SW480 (cell line): ENCODE measurements around the gene BACH1.
A peak's percentile ranks its signal among the peaks of the same experiment; 100 is the strongest.

Source experiments
- DNase-seq: peaks from one replicate; pipeline ENCODE4 v3.0.0-alpha.2; 2016; ENCODE audit warnings: low spot score

BACH1 gene

GRCh38 chr21:29293495-29293894 lies 5.2 kb upstream of the BACH1 start:
- DNase-seq = no peak

DNA sequence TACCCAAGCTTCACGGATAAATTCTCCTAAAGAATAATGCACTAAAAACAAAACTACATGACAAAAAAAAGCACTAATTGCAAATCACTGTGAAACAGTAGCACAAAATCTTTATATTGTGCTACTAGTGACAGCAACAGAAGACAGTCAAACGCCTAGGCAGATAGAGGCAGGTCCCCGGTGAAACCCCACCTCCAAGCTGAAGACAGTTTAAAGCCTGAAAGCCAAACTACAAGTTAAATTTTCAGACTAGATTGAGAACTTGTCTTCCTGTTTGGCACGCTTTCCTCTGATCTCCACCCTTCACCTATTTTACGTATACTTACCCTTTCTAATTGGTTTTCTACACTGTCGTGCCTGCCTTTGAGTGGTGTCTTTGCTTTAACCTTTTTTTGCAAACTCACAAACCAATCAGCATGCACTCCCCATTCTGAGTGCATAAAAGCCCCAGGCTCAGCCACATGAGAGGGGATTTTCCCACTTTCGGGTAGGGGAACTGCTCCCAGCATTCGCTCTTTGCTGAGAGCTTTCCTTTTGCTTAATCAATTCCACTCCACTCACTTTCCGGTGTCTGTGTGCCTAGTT lies 3.6 kb upstream of the BACH1 start:
- no peak for DNase-seq

GRCh38 chr21:29296446-29296845 lies 2.3 kb upstream of the BACH1 start:
- no peak for DNase-seq

DNA sequence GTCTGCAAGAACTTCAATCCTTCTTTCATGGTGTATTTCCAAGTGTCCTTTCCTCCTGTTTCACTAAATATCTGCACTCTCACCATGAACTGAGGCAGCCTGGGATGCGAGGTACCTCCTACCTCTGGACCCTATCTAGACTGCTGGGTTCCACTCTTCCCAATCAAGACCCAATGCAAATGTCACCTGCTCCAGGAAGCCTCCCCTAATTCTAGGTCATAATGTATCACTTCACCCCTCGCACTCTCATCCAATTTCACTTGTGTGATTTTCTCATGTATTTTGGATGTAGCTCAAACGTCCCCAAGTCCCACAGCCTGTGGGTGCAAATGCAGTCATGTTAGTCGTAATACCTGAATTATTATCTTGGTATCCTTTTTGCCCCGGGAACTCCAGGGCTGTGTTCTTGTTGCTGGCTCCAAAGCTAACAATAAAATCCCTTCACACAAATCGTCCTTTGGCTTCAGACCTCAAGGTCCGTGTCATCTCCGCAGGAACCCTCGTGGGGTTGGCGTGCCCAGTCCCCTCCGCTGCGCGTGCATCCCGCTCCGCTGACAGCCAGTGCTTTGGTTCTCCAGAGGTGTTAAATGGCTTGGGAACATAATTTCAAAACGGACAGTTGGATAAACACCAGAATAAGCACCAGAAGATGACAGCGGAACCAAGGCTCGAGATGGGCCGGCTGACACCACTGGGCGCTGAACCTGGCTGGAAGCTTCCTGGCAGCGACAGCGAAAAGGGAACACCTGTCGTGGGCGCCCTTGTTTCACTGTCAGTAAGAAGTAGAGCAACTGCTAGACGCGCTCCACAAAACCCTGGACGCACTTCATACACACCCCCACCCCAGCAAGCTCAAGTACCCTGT lies 1.0 kb upstream of the BACH1 start:
- DNase-seq = no peak

DNA sequence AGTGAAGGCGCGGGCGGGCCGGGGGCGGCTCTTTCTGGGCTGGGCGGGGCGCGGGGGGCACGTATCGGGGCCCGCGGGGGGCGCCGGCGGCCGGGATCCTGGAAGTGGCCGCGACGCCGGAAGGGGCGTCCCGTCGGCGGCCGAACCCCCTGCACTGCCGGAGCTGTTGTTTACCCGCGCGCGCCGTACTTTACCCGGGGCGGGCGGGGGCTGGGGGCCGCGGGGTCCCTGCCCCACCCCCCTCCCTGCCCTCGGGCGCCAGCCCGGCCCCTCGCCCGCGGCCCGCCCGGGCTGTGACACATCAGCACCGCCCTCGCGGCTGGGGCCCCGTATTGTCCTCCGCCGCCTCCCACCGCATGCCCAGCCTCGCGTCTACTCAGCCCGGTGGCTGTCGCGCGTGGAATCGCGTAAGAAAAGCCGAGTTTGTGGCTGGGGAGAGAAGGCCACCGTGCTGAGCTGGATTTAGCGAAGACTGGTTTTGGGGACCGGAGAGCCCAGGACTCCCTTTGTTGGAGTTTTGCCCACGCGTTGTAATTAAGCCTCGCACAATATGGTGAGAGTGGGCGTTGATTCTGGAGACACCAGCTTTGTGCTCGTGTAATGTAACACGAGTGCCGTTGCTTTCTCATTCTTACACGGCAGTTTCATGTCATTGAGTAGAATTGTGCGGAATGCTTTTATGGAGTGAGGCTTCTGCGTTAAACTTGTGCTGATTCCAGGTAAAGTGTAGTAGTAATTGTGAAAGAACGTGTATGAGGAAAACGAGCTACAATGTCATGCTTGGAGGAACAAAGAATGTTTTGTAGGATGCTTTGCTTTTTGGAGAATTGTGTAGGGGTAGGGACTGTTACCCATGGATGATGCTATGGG lies 559 bp downstream of the BACH1 start:
- DNase-seq = peak; percentile 49

DNA sequence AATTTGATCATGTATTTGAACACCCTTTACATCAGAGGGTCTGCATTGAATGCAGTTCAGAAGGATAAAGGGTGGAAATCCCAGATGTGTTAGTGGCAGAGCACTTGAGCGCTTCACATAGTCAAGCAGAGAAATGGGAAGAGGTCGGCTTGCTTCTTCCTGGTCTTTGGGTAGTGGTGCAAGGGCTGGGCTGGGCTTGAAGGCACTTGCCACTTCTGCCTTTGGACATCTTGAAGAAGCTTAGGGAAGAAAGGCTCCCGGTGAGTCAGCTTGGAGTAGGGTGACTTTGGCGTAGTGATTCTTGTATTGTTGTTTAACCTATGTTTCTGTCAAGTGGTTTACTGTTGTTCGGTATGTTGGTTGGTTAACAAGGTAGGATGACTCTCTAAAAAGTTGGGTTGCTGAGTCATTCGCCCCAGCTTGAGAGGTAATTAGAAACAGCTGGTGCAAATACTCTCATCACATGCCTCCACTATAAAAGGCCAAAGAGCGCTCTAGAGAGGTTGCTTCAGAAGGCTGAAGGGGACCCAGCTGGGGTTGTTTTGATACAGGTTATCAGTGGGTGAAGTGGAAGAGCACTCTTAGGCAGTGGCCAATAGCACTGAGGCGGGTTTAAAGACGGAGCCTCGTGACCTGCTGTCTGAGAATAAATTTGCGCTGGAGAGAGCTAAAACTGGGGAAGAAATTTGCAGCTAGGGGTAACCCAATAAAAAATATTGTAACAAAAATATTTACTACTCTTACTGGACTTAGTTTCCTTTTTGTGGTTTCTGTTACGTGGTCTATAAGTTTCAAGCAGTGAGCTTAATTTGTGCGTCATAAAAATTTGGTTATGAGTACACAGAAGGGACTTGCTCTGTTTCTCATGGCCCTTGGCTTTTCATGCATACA lies 1.4 kb downstream of the BACH1 start:
- peak; percentile 83 for DNase-seq

GRCh38 chr21:29300807-29301138 lies 2.1 kb downstream of the BACH1 start:
- DNase-seq = no peak

- DNase-seq = no peak
Observed at GRCh38 chr21:29301691-29302090, 3.0 kb downstream of the BACH1 start.

DNA sequence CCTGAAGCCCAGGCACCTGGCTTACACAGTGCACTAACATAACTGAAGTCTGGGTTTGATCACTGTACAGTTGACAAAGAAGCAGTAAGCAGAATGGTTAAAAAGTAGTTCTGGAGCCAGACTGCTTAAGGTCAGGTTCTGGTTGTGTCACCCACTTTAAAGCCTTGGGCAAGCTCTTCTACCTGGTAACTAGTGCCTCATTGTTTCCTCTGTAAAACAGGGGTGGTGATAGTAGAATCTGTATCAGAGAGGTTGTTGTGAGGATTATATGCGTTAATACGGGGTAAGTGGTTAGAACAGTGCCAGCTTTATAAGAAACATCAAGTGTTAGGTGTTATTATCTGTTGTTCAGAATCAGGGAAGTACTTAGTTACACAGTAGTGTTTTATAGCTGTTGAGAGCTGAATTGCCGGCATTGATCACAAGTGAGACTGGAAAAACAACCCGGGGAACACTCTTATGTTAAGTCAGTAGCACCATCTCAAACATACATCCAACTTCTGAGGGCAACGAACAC lies 3.7 kb downstream of the BACH1 start:
- DNase-seq = no peak

GRCh38 chr21:29303288-29303687 lies 4.6 kb downstream of the BACH1 start:
- no peak for DNase-seq

DNA sequence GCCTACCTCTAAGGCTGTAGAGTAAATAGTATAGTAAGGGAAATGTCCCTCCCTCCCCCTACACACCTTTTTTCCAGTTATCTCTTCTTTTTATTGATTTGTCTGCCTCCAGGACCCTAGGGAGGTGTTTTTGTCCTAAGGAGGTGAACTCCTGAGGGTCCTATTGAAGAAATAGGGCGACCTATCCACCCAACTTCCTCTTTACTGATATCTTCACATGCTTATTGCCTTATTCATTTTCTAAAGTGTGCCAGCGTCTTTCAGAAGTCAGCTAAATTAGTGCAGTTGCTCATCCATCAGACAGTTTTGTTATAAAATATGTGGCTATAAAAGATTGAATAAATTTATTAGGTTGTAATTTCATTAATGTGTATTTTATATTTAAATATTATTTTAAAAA lies 5.9 kb downstream of the BACH1 start:
- DNase-seq = no peak

GRCh38 chr21:29305068-29305467 lies 6.3 kb downstream of the BACH1 start:
- no peak for DNase-seq

DNA sequence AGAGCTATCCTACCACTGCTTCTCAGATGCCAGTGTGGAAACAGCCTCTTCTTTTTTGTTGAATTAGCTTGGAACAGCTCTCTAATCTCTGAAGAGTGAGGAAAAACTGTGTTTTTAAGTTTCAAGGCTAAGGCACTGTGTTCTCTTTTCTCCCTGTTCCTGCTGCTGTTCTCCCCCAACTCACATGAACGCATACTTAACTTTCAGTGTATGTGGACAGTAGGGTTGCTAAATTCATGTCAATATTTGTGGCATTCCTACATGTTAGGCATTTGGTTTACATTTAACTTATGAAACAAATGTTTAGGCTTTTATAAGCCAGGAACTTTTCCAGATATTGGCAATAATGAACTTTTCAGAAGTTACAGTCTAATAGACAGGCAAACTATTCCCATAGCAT lies 6.8 kb downstream of the BACH1 start:
- no peak for DNase-seq

- no peak for DNase-seq
Observed at GRCh38 chr21:29306920-29307319, 8.2 kb downstream of the BACH1 start.

DNA sequence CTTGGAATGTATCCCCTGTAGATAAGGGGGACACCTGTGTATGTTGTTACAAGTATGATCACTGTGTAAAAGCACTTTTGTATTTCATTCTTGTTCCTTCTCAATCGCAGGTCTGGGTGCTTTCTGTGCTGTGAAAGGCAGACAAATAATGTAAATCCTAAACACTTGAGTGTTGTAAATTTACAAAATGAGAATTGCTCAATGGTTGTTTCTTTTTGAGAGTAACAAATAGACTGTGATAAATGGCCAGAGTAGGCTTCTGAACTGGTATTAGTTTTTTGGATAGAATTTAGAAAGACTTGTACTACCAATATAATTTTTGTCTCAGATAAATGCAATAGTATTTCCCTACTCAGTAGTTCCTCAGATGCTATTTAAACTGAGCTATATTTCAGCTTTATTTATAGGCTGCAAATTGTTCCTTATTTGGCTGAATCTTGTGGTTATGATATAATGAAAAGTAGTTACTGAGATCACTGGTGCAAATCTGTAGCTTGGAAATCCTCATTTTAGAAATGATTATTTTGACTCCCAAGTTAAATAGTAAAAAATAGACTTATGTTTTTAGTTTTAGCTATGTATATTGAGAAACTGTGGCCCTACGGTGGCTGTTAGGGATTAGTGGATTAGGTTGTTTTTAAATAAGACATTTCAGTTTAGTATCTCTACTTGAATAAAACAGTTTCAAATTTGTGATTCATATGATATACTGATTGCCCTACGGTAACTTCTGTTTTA lies 9.2 kb downstream of the BACH1 start:
- no peak for DNase-seq

DNA sequence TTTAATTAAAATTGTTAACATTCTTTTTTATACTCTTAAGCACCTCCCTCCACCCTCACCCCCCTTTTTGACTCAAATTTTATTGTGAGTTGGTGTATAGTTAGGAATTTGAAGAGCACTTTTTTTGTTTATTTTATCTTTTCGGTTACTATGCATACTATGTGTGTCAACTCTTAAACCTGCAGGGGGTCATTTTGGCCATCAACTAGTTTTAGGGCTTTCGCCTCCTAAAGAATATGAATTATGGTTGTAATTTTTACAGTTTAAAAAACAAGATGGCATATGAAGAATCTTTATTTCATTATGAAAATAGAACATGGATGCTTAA lies 9.7 kb downstream of the BACH1 start:
- no peak for DNase-seq

DNA sequence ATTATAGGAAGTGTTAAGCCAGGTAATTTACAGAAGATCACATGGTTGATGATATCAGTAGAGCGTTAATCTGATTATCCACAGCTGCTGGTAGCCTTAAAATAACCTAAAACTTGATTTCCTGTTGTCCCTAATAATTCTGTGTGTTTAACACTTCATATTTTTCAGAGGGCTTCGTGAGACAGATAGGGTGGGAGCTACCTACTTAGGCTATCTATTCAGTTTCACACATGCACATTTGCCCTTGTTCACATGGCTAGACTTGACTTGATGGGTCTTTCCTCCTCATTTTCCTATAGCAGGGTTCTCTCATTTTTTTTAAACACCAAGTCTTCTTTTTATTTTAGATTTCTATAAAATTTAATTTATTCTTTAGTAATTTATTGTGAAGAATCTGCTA lies 11.0 kb downstream of the BACH1 start:
- DNase-seq = no peak

- DNase-seq = no peak
Observed at GRCh38 chr21:29311802-29312201, 13.1 kb downstream of the BACH1 start.

DNA sequence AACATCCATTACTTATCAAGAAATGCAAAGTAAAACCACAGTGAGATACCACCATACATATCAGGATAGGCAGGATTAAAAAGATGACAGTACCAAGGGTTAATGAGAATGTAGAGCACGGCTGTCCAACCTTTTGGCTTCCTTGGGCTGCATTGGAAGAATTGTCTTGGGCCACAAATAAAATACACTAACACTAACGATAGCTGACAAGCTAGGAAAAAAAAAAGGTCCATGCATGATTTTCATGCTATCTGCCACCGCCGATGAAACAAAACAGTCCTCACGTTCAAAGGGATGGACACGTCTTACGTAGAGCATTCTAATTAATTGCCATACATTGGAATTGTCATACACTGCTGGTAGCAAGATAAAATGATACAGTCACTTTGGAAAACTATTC lies 14.3 kb downstream of the BACH1 start:
- no peak for DNase-seq

DNA sequence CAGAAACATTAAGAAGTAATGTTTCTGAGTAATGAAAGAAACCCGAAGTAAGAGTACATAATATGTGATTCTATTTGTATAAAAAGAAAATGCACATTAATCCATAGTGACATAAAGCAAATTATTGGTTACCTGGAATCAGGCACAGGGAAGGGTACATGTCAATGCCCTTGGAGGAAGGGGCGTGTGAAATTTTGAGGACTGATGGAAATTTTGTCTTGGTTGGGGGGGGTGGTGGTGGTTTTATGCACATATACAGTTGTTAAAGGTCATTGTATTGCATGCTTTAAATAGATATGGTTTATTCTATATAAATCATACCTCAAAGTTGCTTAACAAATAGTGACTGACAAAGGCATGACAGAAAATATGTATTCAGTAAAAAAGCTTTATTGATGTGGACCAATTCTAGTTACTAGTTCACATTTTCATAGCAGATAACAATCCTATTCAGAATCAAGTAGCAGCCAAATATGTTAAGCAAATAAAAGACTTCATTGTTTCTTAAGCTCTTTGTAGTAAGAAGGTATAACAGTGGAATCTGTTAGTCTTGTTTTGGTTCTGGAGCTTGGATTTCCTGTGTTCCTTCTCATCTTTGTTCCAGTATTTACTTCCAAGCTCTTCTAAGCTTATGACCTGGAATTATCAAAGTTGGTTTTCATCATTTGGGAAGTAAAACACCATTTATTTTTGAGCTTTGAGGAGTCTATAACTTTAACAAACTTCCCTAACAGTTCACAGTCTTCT lies 15.1 kb downstream of the BACH1 start:
- DNase-seq = no peak
